WTC11 (cell line): ENCODE measurements around the gene TMC1. TPM values are rescaled to one million over a fixed set of nuclear protein-coding genes. Genes with fewer than 3 reads are reported as not detected.
A peak's percentile ranks its signal among the peaks of the same experiment; 100 is the strongest.

Experiments used
- ATAC-seq: fragments of 200-7000 bp; cut with Tn5 transposase; 2 replicates; pipeline ENCODE4 v1.10.0; 2021; ENCODE audit warnings: mild to moderate bottlenecking, moderate library complexity
- CTCF ChIA-PET: fragments of 300-600 bp; sonication (Branson Sonifier 250); formaldehyde crosslinking; loops from one replicate; lab custom pipeline; 2021; ENCODE audit warnings: antibody characterized with exemption; lab: Charles Lee
- POLR2A ChIA-PET: fragments of 350-600 bp; sonication (Branson Sonifier 250); formaldehyde crosslinking; loops from one replicate; lab custom pipeline; 2021; ENCODE audit warnings: antibody characterized with exemption; lab: Charles Lee
- DNase-seq: peaks from one replicate; pipeline ENCODE4 v3.0.0; 2021; ENCODE audit warnings: low spot score
- H3K27ac Mint-ChIP-seq: 2 replicates; pipeline ENCODE4 v1.8.0; 2021; ENCODE audit warnings: mixed read lengths
- H3K27me3 Mint-ChIP-seq: 2 replicates; pipeline ENCODE4 v1.8.0; 2021; ENCODE audit warnings: low read depth, mild to moderate bottlenecking, moderate library complexity, mixed read lengths
- H3K36me3 Mint-ChIP-seq: 2 replicates; pipeline ENCODE4 v1.8.0; 2021; ENCODE audit warnings: mixed read lengths
- H3K4me1 Mint-ChIP-seq: 2 replicates; pipeline ENCODE4 v1.8.0; 2022; ENCODE audit warnings: mixed read lengths
- H3K4me3 Mint-ChIP-seq: 2 replicates; pipeline ENCODE4 v1.8.0; 2021; ENCODE audit warnings: mild to moderate bottlenecking, moderate library complexity, mixed read lengths
- H3K9me3 Mint-ChIP-seq: 2 replicates; pipeline ENCODE4 v1.8.0; 2021; ENCODE audit warnings: mixed read lengths
- ATF1 ChIP-seq: sonication (generic); formaldehyde crosslinking; IDR thresholded peaks from 2 replicates; pipeline ENCODE4 v1.8.1; 2023; ENCODE audit warnings: mild to moderate bottlenecking, moderate library complexity, missing genetic modification reagents
- ATF3 ChIP-seq: sonication (generic); formaldehyde crosslinking; conservative IDR thresholded peaks from 2 replicates; pipeline ENCODE4 v1.8.1; 2022; ENCODE audit warnings: mild to moderate bottlenecking, missing genetic modification reagents
- ATF6 ChIP-seq: sonication (generic); formaldehyde crosslinking; IDR thresholded peaks from 2 replicates; pipeline ENCODE4 v1.8.1; 2023; ENCODE audit warnings: mild to moderate bottlenecking, missing genetic modification reagents
- ETV6 ChIP-seq: sonication (generic); formaldehyde crosslinking; IDR thresholded peaks from 2 replicates; pipeline ENCODE4 v1.8.1; 2022; ENCODE audit warnings: mild to moderate bottlenecking, missing genetic modification reagents
- FOXJ3 ChIP-seq: sonication (generic); formaldehyde crosslinking; IDR thresholded peaks from 2 replicates; pipeline ENCODE4 v1.9.0; 2021; ENCODE audit warnings: missing genetic modification reagents, mild to moderate bottlenecking, borderline replicate concordance
- MYBL2 ChIP-seq: sonication (generic); formaldehyde crosslinking; IDR thresholded peaks from 2 replicates; pipeline ENCODE4 v1.8.1; 2023; ENCODE audit warnings: mild to moderate bottlenecking, moderate library complexity, missing genetic modification reagents
- PRDM15 ChIP-seq: sonication (generic); formaldehyde crosslinking; IDR thresholded peaks from 2 replicates; pipeline ENCODE4 v1.8.0; 2022; ENCODE audit warnings: missing genetic modification reagents
- SMAD3 ChIP-seq: sonication (generic); formaldehyde crosslinking; IDR thresholded peaks from 2 replicates; pipeline ENCODE4 v1.8.0; 2022; ENCODE audit warnings: missing genetic modification reagents, mild to moderate bottlenecking, borderline replicate concordance
- SOX15 ChIP-seq: fragments of 250-450 bp; sonication (Bioruptor Pico); IDR thresholded peaks from 2 replicates; pipeline ENCODE4 v1.9.0; 2021; ENCODE audit warnings: mild to moderate bottlenecking
- TP53 ChIP-seq: sonication (generic); formaldehyde crosslinking; IDR thresholded peaks from 2 replicates; pipeline ENCODE4 v1.8.1; 2023; ENCODE audit warnings: mild to moderate bottlenecking, missing genetic modification reagents
- ZNF263 ChIP-seq: sonication (generic); formaldehyde crosslinking; IDR thresholded peaks from 2 replicates; pipeline ENCODE4 v1.8.1; 2022; ENCODE audit warnings: low read depth, mild to moderate bottlenecking, moderate library complexity, missing genetic modification reagents
- ZNF532 ChIP-seq: fragments of 250-450 bp; sonication (Bioruptor Pico); IDR thresholded peaks from 2 replicates; pipeline ENCODE4 v1.9.0; 2021; ENCODE audit warnings: mild to moderate bottlenecking, borderline replicate concordance
- ZSCAN18 ChIP-seq: fragments of 250-450 bp; sonication (Bioruptor Pico); IDR thresholded peaks from 2 replicates; pipeline ENCODE4 v2.1.2; 2022; ENCODE audit warnings: mild to moderate bottlenecking, moderate library complexity
- total RNA-seq: library from RNA; stranded (reverse); gene quantifications from 3 replicates; pipeline ENCODE4 v1.2.3, GENCODE V29; 2021

TMC1 gene
- total RNA-seq, 1 experiment from 2014 or later: 0.31 TPM

- no peak for TF ChIP-seq PRDM15
- no peak for TF ChIP-seq ETV6 (CRISPR knock-in tag)
- no peak for TF ChIP-seq ZNF532 (CRISPR knock-in tag)
- TF ChIP-seq MYBL2 (CRISPR knock-in tag): no peak
- TF ChIP-seq ZSCAN18 (CRISPR knock-in tag): no peak
- TF ChIP-seq SOX15 (CRISPR knock-in tag): no peak
- no peak for TF ChIP-seq TP53
- TF ChIP-seq ATF1 (CRISPR knock-in tag): no peak
- no peak for TF ChIP-seq FOXJ3 (CRISPR knock-in tag)
Observed at GRCh38 chr9:72596451-72597180, 75.2 kb downstream of the TMC1 start (continued).

GRCh38 chr9:72597181-72597517 lies 75.7 kb downstream of the TMC1 start:
- H3K4me3 Mint-ChIP-seq: no peak overlapping the region
- H3K36me3 Mint-ChIP-seq: no peaks in the 10 kb centered on the region
- ATAC-seq: peak; percentile 74
- peak; percentile 21 for DNase-seq
- no peaks in the 10 kb centered on the region; the same call in 1 of the 2 replicates for H3K27me3 Mint-ChIP-seq
- peaks cover 15% of the 10 kb centered on the region for H3K4me1 Mint-ChIP-seq
- H3K9me3 Mint-ChIP-seq: no peaks in the 10 kb centered on the region
- TF ChIP-seq ATF6 (CRISPR knock-in tag) (no peak), ATF3 (CRISPR knock-in tag) (no peak), SMAD3 (CRISPR knock-in tag) (no peak), ZNF263 (CRISPR knock-in tag) (no peak), SOX15 (CRISPR knock-in tag) (no peak)
- POLR2A ChIA-PET: interaction anchor here (0.9 kb wide), 1 partner anchor 232 kb away, joined by 3 read pairs; the partner anchor contains the start of gene ZFAND5
- H3K27ac Mint-ChIP-seq: no peak overlapping the region
- CTCF ChIA-PET: interaction anchor here (0.9 to 1.2 kb wide), 2 partner anchors 226 to 318 kb away, joined by 3 to 4 read pairs; no protein-coding TSS in a partner anchor
